HL-60 (cell line): Measurements from ENCODE around the gene S1PR5. TPM values are rescaled to one million over a fixed set of nuclear protein-coding genes. Genes with fewer than 3 reads are reported as not detected.

Experiments
- DNase-seq, 2 experiments: peaks; one replicate each; pipeline ENCODE4 v3.0.0-alpha.2; 2010 to 2020; ENCODE audit warnings: low read depth in 1 of 2, low spot score in 1 of 2
- H3K27ac ChIP-seq: fragments of 250-450 bp; sonication (Bioruptor Pico); replicated peaks from 2 replicates; pipeline ENCODE4 v1.5.1; 2020; ENCODE audit warnings: mild to moderate bottlenecking, moderate library complexity
- H3K27me3 ChIP-seq: fragments of 250-450 bp; sonication (Bioruptor Pico); 2 replicates; pipeline ENCODE4 v1.5.1; 2021; ENCODE audit warnings: mild to moderate bottlenecking, moderate library complexity; ENCODE audit not compliant: insufficient read depth, poor library complexity, severe bottlenecking
- H3K4me3 ChIP-seq: replicated peaks from 2 replicates; pipeline ENCODE4 v1.5.1; 2011; ENCODE audit warnings: mild to moderate bottlenecking, control low read depth, low read length; ENCODE audit not compliant: insufficient read depth
- GABPA ChIP-seq: IDR thresholded peaks from 2 replicates; pipeline ENCODE4 v1.6.1; 2012; ENCODE audit warnings: low read depth
- POLR2AphosphoS5 ChIP-seq: IDR thresholded peaks from 2 replicates; pipeline ENCODE4 v1.6.1; 2012; ENCODE audit warnings: low read depth
- SPI1 ChIP-seq: IDR thresholded peaks from 2 replicates; pipeline ENCODE4 v1.6.1; 2012; ENCODE audit warnings: low read depth, mild to moderate bottlenecking, borderline replicate concordance
- microRNA-seq: library from miRNA; unstranded; fragments of <30 nt; microRNA quantifications from one replicate; pipeline ENCODE4, GENCODE V29; 2018
- TF ChIP-seq, protein P1 (sequence below): IDR thresholded peaks from one replicate; pipeline ENCODE4 v1.5.1; 2011; ENCODE audit warnings: low read length, control low read depth, inconsistent platforms; ENCODE audit not compliant: insufficient read depth
- TF ChIP-seq, protein P2 (sequence below): IDR thresholded peaks from 2 replicates; pipeline ENCODE4 v1.6.1; 2012; ENCODE audit warnings: low read depth; ENCODE audit not compliant: insufficient replicate concordance

S1PR5 gene

GRCh38 chr19:10468133-10468532 is 49.1 kb downstream of the S1PR5 start:
- Histone ChIP-seq H3K4me3 (no peak overlapping the region), H3K27ac (no peak overlapping the region), H3K27me3 (no peaks in the 10 kb centered on the region)
- no peak for TF ChIP-seq SPI1
- TF ChIP-seq, protein P1, sequence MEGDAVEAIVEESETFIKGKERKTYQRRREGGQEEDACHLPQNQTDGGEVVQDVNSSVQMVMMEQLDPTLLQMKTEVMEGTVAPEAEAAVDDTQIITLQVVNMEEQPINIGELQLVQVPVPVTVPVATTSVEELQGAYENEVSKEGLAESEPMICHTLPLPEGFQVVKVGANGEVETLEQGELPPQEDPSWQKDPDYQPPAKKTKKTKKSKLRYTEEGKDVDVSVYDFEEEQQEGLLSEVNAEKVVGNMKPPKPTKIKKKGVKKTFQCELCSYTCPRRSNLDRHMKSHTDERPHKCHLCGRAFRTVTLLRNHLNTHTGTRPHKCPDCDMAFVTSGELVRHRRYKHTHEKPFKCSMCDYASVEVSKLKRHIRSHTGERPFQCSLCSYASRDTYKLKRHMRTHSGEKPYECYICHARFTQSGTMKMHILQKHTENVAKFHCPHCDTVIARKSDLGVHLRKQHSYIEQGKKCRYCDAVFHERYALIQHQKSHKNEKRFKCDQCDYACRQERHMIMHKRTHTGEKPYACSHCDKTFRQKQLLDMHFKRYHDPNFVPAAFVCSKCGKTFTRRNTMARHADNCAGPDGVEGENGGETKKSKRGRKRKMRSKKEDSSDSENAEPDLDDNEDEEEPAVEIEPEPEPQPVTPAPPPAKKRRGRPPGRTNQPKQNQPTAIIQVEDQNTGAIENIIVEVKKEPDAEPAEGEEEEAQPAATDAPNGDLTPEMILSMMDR, result no peak
- TF ChIP-seq, protein P2, sequence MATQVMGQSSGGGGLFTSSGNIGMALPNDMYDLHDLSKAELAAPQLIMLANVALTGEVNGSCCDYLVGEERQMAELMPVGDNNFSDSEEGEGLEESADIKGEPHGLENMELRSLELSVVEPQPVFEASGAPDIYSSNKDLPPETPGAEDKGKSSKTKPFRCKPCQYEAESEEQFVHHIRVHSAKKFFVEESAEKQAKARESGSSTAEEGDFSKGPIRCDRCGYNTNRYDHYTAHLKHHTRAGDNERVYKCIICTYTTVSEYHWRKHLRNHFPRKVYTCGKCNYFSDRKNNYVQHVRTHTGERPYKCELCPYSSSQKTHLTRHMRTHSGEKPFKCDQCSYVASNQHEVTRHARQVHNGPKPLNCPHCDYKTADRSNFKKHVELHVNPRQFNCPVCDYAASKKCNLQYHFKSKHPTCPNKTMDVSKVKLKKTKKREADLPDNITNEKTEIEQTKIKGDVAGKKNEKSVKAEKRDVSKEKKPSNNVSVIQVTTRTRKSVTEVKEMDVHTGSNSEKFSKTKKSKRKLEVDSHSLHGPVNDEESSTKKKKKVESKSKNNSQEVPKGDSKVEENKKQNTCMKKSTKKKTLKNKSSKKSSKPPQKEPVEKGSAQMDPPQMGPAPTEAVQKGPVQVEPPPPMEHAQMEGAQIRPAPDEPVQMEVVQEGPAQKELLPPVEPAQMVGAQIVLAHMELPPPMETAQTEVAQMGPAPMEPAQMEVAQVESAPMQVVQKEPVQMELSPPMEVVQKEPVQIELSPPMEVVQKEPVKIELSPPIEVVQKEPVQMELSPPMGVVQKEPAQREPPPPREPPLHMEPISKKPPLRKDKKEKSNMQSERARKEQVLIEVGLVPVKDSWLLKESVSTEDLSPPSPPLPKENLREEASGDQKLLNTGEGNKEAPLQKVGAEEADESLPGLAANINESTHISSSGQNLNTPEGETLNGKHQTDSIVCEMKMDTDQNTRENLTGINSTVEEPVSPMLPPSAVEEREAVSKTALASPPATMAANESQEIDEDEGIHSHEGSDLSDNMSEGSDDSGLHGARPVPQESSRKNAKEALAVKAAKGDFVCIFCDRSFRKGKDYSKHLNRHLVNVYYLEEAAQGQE, result no peak
- no peak for TF ChIP-seq GABPA
- no peak for TF ChIP-seq POLR2AphosphoS5
- DNase-seq, result no peak

DNA sequence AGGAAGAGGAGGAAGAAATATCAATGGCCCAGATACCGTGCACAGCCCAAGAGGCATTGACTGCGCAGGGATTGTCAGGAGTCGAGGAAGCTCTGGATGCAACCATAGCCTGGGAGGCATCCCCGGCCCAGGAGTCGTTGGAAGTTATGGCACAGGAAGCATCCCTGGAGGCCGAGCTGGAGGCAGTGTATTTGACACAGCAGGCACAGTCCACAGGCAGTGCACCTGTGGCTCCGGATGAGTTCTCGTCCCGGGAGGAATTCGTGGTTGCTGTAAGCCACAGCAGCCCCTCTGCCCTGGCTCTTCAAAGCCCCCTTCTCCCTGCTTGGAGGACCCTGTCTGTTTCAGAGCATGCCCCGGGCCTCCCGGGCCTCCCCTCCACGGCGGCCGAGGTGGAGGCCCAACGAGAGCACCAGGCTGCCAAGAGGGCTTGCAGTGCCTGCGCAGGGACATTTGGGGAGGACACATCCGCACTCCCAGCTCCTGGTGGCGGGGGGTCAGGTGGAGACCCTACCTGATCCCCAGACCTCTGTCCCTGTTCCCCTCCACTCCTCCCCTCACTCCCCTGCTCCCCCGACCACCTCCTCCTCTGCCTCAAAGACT is 50.0 kb downstream of the S1PR5 start:
- TF ChIP-seq GABPA, result no peak
- TF ChIP-seq, protein P1, result no peak
- no peak for TF ChIP-seq POLR2AphosphoS5
- no peak for TF ChIP-seq SPI1
- TF ChIP-seq, protein P2, result no peak
- no peaks in the 10 kb centered on the region for H3K27me3 ChIP-seq
- H3K4me3 ChIP-seq, result no peak overlapping the region
- no peak overlapping the region for H3K27ac ChIP-seq
- no peak for DNase-seq

DNA sequence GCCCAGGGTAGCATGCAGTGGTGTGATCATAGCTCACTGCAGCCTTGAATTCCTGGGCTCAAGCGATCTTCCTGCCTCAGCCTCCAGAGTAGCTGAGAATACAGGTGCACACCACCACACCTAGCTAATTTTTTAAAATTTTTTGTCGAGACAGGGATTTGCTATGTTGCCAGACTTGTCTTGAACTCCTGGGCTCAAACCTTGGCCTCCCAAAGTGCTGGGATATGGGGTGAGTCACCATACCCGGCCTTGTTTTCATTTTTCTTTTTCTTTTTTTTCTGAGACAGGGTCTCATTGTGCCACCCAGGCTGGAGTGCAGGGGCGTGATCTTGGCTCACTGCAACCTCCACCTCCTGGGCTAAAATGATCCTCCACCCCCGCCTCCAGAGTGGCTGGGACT is 52.8 kb downstream of the S1PR5 start:
- Histone ChIP-seq H3K27ac (no peak overlapping the region), H3K4me3 (no peak overlapping the region), H3K27me3 (no peaks in the 10 kb centered on the region)
- no peak for DNase-seq
- TF ChIP-seq, protein P1, result no peak
- TF ChIP-seq POLR2AphosphoS5 (no peak), GABPA (no peak), SPI1 (no peak)
- TF ChIP-seq, protein P2, result no peak

Small RNA genes within 50 kb of the gene (microRNA-seq; reads per million reads assigned to microRNA genes)
- gene MIR1238, result not detected
